HepG2 (cell line): ENCODE measurements around the gene TMEM237. TPM values are rescaled to one million over a fixed set of nuclear protein-coding genes. Genes with fewer than 3 reads are reported as not detected.
A peak's percentile ranks its signal among the peaks of the same experiment; 100 is the strongest.

ENCODE experiments used
- BRF2 ChIP-seq: sonication (generic); formaldehyde crosslinking; IDR thresholded peaks from 2 replicates; pipeline ENCODE4 v1.8.1; 2022; ENCODE audit warnings: mild to moderate bottlenecking, missing genetic modification reagents
- HES4 ChIP-seq: sonication (generic); formaldehyde crosslinking; IDR thresholded peaks from 2 replicates; pipeline ENCODE4 v1.9.0; 2021; ENCODE audit warnings: mild to moderate bottlenecking, missing genetic modification reagents, borderline replicate concordance
- HNRNPUL1 ChIP-seq: fragments of 200-400 bp; formaldehyde crosslinking; IDR thresholded peaks from 2 replicates; pipeline ENCODE4 v1.6.1; 2017; ENCODE audit warnings: low read depth, mild to moderate bottlenecking, low read length, moderate library complexity
- IKZF5 ChIP-seq: IDR thresholded peaks from 2 replicates; pipeline ENCODE4 v1.6.1; 2018; ENCODE audit warnings: missing genetic modification reagents, mild to moderate bottlenecking, missing compliant biosample characterization
- MAZ ChIP-seq, 2 experiments: sonication (generic) in 1 of 2; formaldehyde crosslinking in 1 of 2; IDR thresholded peaks; 2 replicates each; pipeline versions ENCODE4 v1.5.0 to v1.6.1; 2012 to 2020; ENCODE audit warnings: low read depth in 2 of 2, mild to moderate bottlenecking in 2 of 2, borderline replicate concordance in 1 of 2, improper control_type of control experiment in 1 of 2, low read length in 1 of 2, missing genetic modification reagents in 1 of 2, moderate library complexity in 1 of 2
- PAXIP1 ChIP-seq: sonication (generic); formaldehyde crosslinking; conservative IDR thresholded peaks from 2 replicates; pipeline ENCODE4 v1.4.0; 2020; ENCODE audit warnings: mild to moderate bottlenecking, missing genetic modification reagents, moderate library complexity
- PLSCR1 ChIP-seq: sonication (generic); formaldehyde crosslinking; IDR thresholded peaks from 2 replicates; pipeline ENCODE4 v1.5.0; 2020; ENCODE audit warnings: missing genetic modification reagents, mild to moderate bottlenecking, borderline replicate concordance
- RBAK ChIP-seq: sonication (generic); formaldehyde crosslinking; IDR thresholded peaks from 2 replicates; pipeline ENCODE4 v1.5.1; 2020; ENCODE audit warnings: mild to moderate bottlenecking, missing genetic modification reagents
- TP53 ChIP-seq: sonication (generic); formaldehyde crosslinking; conservative IDR thresholded peaks from 2 replicates; pipeline ENCODE4 v1.4.0; 2020; ENCODE audit warnings: missing genetic modification reagents
- UBTF ChIP-seq: sonication (generic); formaldehyde crosslinking; IDR thresholded peaks from 2 replicates; pipeline ENCODE4 v1.4.0; 2020; ENCODE audit warnings: mild to moderate bottlenecking, missing genetic modification reagents
- ZMAT3 ChIP-seq: sonication (generic); formaldehyde crosslinking; conservative IDR thresholded peaks from 2 replicates; pipeline ENCODE4 v1.7.0; 2021; ENCODE audit warnings: missing genetic modification reagents
- ZNF546 ChIP-seq: sonication (generic); formaldehyde crosslinking; conservative IDR thresholded peaks from 2 replicates; pipeline ENCODE4 v1.8.1; 2023; ENCODE audit warnings: mild to moderate bottlenecking, missing genetic modification reagents
- ZNF670 ChIP-seq: sonication (generic); formaldehyde crosslinking; IDR thresholded peaks from 2 replicates; pipeline ENCODE4 v1.8.0; 2022; ENCODE audit warnings: mild to moderate bottlenecking, missing genetic modification reagents, borderline replicate concordance
- ZZZ3 ChIP-seq: sonication (generic); formaldehyde crosslinking; IDR thresholded peaks from 2 replicates; pipeline ENCODE4 v1.4.0; 2020; ENCODE audit warnings: missing genetic modification reagents, mild to moderate bottlenecking, borderline replicate concordance
- polyA plus RNA-seq, 8 experiments: library from polyadenylated mRNA; depleted of rRNA in 3 of 8; stranded (reverse) in 7 of 8; unstranded in 1 of 8; fragments of >200 nt; fragmentation: Illumina TruSeq in 4 of 8; extraction: Trizol in 4 of 8; gene quantifications; 2 replicates each; pipeline versions ENCODE4 v1.2.1 to v1.2.3, GENCODE V29; 2011 to 2016; ENCODE audit warnings: low read depth in 4 of 8, missing spikeins in 1 of 8, mixed read lengths in 1 of 8; ENCODE audit not compliant: insufficient read depth in 1 of 8
- total RNA-seq, 5 experiments: library from RNA; depleted of rRNA; stranded (reverse); fragments of >200 nt; fragmentation: Illumina TruSeq; extraction: Trizol; gene quantifications; 2 replicates each; pipeline ENCODE4 v1.2.3, GENCODE V29; 2016; ENCODE audit warnings: low read depth in 1 of 5
- TF ChIP-seq, protein P1 (sequence below): sonication (generic); formaldehyde crosslinking; IDR thresholded peaks from 2 replicates; pipeline ENCODE4 v1.4.0; 2020; ENCODE audit warnings: mild to moderate bottlenecking, low read depth, missing genetic modification reagents

Gene TMEM237
- total and polyA plus RNA-seq, 2 of the 13 experiments (the other 11 are each of a cell fraction or from before 2014, with no cell fraction given): 21.8 to 36.1 TPM

GRCh38 chr2:201642579-201643215, 606 bp downstream of the TMEM237 start (continued):
- peak; percentile 85 for TF ChIP-seq MAZ (IDR thresholded peaks at IDR 0.05; ENCODE audit: borderline replicate concordance, low read depth, low read length)
- peak; percentile 56 for TF ChIP-seq MAZ (CRISPR knock-in tag; IDR thresholded peaks at IDR 0.05; ENCODE audit: low read depth)
- TF ChIP-seq ZMAT3 (CRISPR knock-in tag): peak; percentile 63; the same call in 1 of the 2 replicates
- TF ChIP-seq UBTF (CRISPR knock-in tag): peak; percentile 66; the same call in 1 of the 2 replicates
- no peak for TF ChIP-seq TP53 (CRISPR knock-in tag)
- TF ChIP-seq HNRNPUL1: no peak
- TF ChIP-seq HES4 (CRISPR knock-in tag): peak; percentile 74; the same call in 1 of the 2 replicates
- no peak; the same call in 1 of the 2 replicates for TF ChIP-seq PAXIP1
- TF ChIP-seq BRF2 (CRISPR knock-in tag): no peak; the same call in 1 of the 2 replicates
- TF ChIP-seq RBAK: no peak
- 0 out of 2 replicates have a peak, but pooled peaks have one; percentile 74 for TF ChIP-seq ZNF546 (CRISPR knock-in tag)
- TF ChIP-seq, protein P1, sequence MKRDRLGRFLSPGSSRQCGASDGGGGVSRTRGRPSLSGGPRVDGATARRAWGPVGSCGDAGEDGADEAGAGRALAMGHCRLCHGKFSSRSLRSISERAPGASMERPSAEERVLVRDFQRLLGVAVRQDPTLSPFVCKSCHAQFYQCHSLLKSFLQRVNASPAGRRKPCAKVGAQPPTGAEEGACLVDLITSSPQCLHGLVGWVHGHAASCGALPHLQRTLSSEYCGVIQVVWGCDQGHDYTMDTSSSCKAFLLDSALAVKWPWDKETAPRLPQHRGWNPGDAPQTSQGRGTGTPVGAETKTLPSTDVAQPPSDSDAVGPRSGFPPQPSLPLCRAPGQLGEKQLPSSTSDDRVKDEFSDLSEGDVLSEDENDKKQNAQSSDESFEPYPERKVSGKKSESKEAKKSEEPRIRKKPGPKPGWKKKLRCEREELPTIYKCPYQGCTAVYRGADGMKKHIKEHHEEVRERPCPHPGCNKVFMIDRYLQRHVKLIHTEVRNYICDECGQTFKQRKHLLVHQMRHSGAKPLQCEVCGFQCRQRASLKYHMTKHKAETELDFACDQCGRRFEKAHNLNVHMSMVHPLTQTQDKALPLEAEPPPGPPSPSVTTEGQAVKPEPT (CRISPR knock-in tag): peak; percentile 47; the same call in 1 of the 2 replicates
- TF ChIP-seq ZNF670 (CRISPR knock-in tag): peak; percentile 34; the same call in 1 of the 2 replicates
- TF ChIP-seq IKZF5 (CRISPR knock-in tag): peak; percentile 56
- no peak for TF ChIP-seq PLSCR1 (CRISPR knock-in tag)
- TF ChIP-seq ZZZ3 (CRISPR knock-in tag): 0 out of 2 replicates have a peak, but pooled peaks have one; percentile 72
